ENCODE data around the gene PPP1R2. TPM values are rescaled to one million over a fixed set of nuclear protein-coding genes. Genes with fewer than 3 reads are reported as not detected.

Gene PPP1R2
- total RNA-seq, 1 donor from 2014 or later, result 17.5 TPM

- no peak for DNase-seq (ENCODE audit: low spot score, unreplicated experiment)
- peak overlapping the region; percentile 56 for H3K27ac Mint-ChIP-seq
- H3K4me1 Mint-ChIP-seq (ENCODE audit: low read depth), result peaks cover 2% of the 10 kb centered on the region
- H3K4me3 Mint-ChIP-seq (ENCODE audit: low read depth), result no peak overlapping the region
- no peaks in the 10 kb centered on the region for H3K36me3 Mint-ChIP-seq (ENCODE audit: insufficient read depth)
- H3K27me3 Mint-ChIP-seq, result peaks cover 10% of the 10 kb centered on the region
- no peak for TF ChIP-seq CTCF (IDR thresholded peaks at IDR 0.05; ENCODE audit: unreplicated experiment)
- no peaks in the 10 kb centered on the region for H3K9me3 Mint-ChIP-seq (ENCODE audit: low read depth)
These were observed 28.2 kb upstream of the PPP1R2 start for GRCh38 chr3:195571361-195571760.

- Mint-ChIP-seq H3K9me3 (ENCODE audit: low read depth) (no peaks in the 10 kb centered on the region), H3K4me1 (ENCODE audit: low read depth) (peaks cover 2% of the 10 kb centered on the region), H3K4me3 (ENCODE audit: low read depth) (no peak overlapping the region), H3K36me3 (ENCODE audit: insufficient read depth) (no peaks in the 10 kb centered on the region), H3K27ac (no peak overlapping the region), H3K27me3 (peaks cover 10% of the 10 kb centered on the region)
- DNase-seq (ENCODE audit: low spot score, unreplicated experiment), result no peak
- TF ChIP-seq CTCF (IDR thresholded peaks at IDR 0.05; ENCODE audit: unreplicated experiment), result no peak
These were observed 27.8 kb upstream of the PPP1R2 start for GRCh38 chr3:195570912-195571311.

GRCh38 chr3:195570344-195570743, 27.2 kb upstream of the PPP1R2 start:
- no peak overlapping the region for H3K4me3 Mint-ChIP-seq (ENCODE audit: low read depth)
- H3K36me3 Mint-ChIP-seq (ENCODE audit: insufficient read depth), result no peaks in the 10 kb centered on the region
- H3K9me3 Mint-ChIP-seq (ENCODE audit: low read depth), result no peaks in the 10 kb centered on the region
- no peak overlapping the region for H3K27ac Mint-ChIP-seq
- peaks cover 2% of the 10 kb centered on the region for H3K4me1 Mint-ChIP-seq (ENCODE audit: low read depth)
- DNase-seq (ENCODE audit: low spot score, unreplicated experiment), result no peak
- TF ChIP-seq CTCF (IDR thresholded peaks at IDR 0.05; ENCODE audit: unreplicated experiment), result no peak
- H3K27me3 Mint-ChIP-seq, result peaks cover 10% of the 10 kb centered on the region

- Mint-ChIP-seq H3K27me3 (peaks cover 7% of the 10 kb centered on the region), H3K4me3 (ENCODE audit: low read depth) (no peak overlapping the region), H3K27ac (peak overlapping the region; percentile 48), H3K36me3 (ENCODE audit: insufficient read depth) (no peaks in the 10 kb centered on the region), H3K4me1 (ENCODE audit: low read depth) (peaks cover 2% of the 10 kb centered on the region), H3K9me3 (ENCODE audit: low read depth) (no peaks in the 10 kb centered on the region)
- no peak for DNase-seq (ENCODE audit: low spot score, unreplicated experiment)
- TF ChIP-seq CTCF (IDR thresholded peaks at IDR 0.05; ENCODE audit: unreplicated experiment), result no peak
These were observed 25.5 kb upstream of the PPP1R2 start for GRCh38 chr3:195568630-195569029.

- DNase-seq (ENCODE audit: low spot score, unreplicated experiment), result no peak
- no peak for TF ChIP-seq CTCF (IDR thresholded peaks at IDR 0.05; ENCODE audit: unreplicated experiment)
- Mint-ChIP-seq H3K9me3 (ENCODE audit: low read depth) (no peaks in the 10 kb centered on the region), H3K36me3 (ENCODE audit: insufficient read depth) (no peaks in the 10 kb centered on the region), H3K27ac (no peak overlapping the region), H3K4me1 (ENCODE audit: low read depth) (peaks cover 2% of the 10 kb centered on the region), H3K4me3 (ENCODE audit: low read depth) (no peak overlapping the region), H3K27me3 (peaks cover 7% of the 10 kb centered on the region)
These were observed 23.7 kb upstream of the PPP1R2 start for GRCh38 chr3:195566797-195567196.

Measured in progenitor cell of endocrine pancreas (in vitro differentiated cells).